Midbrain (tissue), 1 donor: Measurements from ENCODE around the gene IFITM1.
"Not testable (repeated sequence)": the region's sequence is repeated elsewhere in the genome, so short reads cannot be mapped to it uniquely, and the experiment has no call there.

Experiments used
- DNase-seq: peaks from one replicate; lab custom pipeline; 2025; lab: John Stamatoyannopoulos, UW

IFITM1 gene

DNA sequence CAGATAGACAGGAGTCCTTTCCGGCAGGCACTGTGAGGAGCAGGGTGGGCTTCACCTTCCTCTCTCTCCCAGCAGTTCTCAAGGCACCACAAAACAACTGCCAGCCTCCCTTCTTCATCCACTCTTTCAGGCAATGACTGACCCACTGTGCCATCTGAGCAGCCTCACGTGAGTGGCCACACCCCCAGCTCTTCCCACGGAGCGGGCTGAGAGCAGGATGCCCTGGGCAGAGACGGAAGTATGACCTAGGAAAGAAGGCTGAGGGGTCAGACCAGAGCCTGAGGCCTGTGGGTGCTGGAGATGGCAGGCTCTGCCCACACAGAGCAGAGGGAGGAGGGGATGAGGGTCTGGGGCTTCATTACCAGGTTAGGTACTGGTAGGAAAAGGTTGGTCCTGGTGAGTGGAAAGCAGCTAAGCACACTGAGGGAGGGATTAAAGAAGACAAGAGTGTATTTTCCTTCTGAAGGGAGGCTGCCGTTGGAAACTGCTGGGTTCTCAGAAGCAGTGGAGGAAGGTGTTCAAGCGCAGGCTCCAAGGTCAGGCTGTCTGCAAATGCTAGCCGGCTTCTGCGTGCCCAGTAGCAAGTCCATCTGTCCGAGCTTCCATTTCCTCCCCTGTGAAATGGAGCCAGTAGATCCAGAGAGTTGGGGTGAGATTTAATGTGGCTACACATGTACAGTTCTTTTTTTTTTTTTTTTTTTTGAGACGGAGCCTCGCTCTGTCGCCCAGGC, 31.0 kb upstream of the IFITM1 start:
- DNase-seq, result no peak

DNA sequence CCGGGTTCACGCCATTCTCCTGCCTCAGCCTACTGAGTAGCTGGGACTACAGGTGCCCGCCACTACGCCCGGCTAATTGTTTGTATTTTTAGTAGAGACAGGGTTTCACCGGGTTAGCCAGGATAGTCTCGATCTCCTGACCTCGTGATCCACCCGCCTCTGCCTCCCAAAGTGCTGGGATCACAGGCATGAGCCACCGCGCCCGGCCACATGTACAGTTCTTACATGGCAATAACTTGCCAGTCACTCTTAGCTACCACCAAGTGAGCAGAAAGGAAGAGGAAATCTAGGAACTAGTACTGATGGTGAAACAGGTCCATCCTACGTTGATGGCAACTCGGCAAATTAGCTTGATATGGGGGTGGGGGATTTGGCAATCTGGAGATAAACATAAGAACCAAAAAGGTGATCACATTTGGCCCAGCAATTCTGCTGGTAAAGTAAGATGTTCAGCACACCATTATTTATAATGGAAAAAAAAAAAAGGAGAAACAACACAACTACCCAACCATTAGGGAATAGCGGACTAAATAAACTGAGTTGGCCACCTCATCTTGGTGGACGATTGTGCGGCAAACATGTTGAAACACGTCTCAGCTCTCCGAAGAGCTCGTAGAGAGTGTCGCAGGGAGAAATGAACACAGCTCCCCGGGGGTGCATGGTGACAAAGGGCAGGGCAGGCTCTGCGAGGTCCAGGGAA, 30.3 kb upstream of the IFITM1 start:
- DNase-seq, result no peak

GRCh38 chr11:284105-285020, 29.5 kb upstream of the IFITM1 start:
- DNase-seq, result no peak

DNA sequence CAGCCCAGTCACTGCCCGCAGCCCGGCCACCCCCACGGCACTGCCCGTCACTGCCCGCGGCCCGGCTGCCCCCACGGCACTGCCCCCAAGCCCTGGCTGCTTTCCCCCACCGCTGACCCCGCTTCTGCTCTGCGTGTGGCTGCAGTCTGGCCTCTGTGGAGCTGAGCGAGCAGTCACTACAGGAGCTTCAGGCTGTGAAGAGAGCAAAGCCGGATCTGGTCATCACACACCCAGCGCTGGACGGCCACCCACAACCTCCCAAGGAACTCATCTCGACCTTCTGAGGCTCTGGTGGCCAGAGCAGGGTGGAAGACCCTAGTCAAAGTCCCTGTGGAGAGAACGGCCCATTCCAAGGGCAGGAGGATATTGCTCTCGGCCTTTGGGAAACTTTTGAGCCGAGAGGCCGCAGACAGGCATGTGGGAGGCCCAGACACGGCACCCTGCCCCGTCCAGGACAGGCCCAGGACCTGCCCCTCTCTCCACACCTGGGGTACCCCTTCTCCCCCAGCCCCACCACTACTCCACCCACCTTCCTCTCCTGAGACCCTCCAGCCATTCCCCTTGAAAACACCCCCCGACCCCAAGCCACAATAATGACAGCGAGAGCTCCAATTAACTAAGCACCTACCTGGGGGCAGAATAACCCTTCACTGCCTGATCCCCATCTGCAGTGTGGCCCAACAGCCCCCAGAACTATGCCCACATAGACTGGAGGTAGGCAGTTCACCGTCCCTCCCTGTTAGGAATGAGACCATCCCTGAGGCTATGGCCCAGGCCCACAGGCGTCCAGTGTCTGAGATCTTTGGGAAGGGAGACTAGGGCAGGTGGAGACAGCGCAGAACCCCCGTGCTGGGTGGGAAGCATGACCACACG, 28.6 kb upstream of the IFITM1 start:
- no peak for DNase-seq

DNA sequence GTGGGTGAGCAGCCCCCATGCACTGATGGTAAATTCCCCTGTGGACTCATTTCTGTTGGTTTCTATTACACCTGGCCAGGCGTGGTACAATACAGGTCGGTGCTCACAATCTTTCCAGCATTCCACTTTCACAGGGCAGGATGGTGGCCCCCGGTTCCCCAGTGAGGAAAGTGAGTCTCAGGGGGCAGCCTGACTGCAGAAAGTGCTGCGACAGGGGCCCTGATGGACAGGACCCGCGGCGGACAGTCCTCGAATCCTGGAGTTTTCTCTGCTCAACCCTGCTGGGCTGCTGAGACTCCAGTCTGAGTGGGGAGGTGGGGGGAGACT, 28.0 kb upstream of the IFITM1 start:
- no peak for DNase-seq

DNA sequence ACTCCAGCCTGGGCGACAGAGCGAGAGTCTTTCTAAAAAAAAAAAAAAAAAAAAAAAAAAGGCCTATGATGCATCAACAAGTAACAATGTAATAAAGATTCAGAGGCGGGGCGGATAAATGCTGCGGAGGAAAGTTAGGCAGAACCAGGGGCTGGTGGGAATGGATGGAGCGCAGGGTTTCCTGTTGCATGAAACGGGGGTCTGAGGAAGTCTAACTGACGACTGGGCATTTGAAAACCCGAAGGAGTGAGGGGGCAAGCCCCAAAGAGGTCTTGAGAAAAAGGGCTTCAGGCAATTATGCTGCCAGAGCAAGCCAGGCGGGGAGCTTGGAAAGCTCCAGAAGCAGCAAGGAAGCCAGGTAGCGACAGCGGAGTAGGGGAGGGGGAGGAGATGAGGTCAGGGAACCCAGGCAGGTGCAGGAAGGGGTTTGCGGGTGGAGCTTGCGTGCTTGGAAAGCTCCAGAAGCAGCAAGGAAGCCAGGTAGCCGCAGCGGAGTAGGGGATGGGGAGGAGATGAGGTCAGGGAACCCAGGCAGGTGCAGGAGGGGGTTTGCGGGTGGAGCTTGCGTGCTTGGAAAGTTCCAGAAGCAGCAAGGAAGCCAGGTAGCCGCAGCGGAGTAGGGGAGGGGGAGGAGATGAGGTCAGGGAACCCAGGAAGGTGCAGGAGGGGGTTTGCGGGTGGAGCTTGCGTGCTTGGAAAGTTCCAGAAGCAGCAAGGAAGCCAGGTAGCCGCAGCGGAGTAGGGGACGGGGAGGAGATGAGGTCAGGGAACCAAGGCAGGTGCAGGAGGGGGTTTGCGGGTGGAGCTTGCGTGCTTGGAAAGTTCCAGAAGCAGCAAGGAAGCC, 26.6 kb upstream of the IFITM1 start:
- DNase-seq, result not testable (repeated sequence)

GRCh38 chr11:287821-288477, 25.9 kb upstream of the IFITM1 start:
- no peak for DNase-seq

DNA sequence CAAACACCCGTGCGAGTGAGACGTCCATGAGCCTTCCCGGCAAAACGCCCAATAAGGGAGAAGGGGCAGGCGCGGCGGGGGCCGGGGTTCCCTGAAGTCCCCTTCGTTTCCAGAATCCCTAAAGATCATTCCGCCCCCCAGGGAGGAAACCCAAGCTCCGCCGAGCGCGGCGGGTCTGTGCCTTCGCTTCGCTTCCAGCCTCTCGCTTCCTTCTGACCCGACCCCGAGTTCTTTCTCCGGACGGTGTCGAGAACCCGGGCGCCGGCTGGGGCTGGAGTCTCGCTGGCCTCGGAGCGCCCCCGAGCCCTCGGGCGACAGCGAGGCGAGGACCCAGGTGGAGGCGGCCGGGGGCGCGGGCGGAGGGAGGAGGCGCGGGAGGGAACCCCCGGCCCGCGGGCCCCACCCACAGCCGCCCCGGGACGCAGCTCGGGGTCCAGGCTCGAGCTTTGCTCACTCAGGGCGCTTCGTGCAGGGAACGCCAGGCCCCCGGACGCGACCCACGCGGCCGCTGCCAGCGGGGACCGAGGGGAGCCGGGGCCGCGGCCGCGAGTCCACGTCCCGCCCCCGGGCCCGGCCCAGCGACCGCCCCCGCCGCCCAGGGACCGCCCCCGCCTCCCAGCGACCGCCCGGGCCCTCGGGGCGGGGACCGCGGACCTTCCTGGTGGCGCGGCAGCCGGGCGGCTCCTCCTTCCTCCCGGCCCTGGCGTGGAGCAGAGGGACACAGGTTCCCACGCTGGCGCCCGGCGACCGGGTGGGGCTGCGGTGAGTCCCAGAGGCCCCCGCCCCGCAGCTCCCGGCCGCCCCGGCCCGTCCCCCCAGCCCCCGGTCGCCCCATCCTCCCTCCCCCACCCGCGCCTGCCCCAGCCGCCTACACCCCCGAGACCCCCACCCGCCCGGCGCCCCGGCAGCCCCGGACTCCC, 25.1 kb upstream of the IFITM1 start, which contains the start of gene PGGHG:
PGGHG (plus strand) TSS at position 649 of the 920 bp plus-strand sequence. CDS start 691 bp downstream, outside the sequence.
- DNase-seq, result no peak

GRCh38 chr11:289398-289711, 24.5 kb upstream of the IFITM1 start:
- DNase-seq, result no peak

GRCh38 chr11:289712-290620, 23.9 kb upstream of the IFITM1 start:
- DNase-seq, result no peak

DNA sequence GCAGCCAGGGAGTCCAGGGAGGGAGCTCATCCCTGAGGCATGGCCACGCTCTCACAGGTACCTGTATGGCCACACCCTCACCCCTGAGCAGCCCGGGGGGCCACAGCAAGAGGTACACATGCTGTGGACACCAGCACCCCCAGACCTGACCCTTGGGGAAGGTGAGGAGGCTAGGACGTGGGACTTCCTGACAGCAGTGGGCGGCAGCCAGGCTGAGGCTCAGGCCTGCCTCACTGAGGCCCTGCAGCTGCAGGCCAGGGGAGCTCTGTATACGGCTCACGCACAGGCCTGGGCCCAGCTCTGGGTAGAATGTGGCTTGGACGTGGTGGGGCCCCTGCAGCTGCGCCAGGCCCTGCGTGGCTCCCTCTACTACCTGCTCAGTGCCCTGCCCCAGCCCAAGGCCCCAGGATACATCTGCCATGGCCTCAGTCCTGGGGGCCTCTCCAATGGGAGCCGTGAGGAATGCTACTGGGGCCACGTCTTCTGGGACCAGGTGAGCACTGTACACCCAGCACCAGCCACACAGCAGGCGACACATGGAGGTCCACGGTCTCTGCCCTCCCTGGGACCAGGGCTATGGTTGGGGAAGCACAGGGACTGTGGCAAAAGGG, 23.1 kb upstream of the IFITM1 start:
- no peak for DNase-seq

DNA sequence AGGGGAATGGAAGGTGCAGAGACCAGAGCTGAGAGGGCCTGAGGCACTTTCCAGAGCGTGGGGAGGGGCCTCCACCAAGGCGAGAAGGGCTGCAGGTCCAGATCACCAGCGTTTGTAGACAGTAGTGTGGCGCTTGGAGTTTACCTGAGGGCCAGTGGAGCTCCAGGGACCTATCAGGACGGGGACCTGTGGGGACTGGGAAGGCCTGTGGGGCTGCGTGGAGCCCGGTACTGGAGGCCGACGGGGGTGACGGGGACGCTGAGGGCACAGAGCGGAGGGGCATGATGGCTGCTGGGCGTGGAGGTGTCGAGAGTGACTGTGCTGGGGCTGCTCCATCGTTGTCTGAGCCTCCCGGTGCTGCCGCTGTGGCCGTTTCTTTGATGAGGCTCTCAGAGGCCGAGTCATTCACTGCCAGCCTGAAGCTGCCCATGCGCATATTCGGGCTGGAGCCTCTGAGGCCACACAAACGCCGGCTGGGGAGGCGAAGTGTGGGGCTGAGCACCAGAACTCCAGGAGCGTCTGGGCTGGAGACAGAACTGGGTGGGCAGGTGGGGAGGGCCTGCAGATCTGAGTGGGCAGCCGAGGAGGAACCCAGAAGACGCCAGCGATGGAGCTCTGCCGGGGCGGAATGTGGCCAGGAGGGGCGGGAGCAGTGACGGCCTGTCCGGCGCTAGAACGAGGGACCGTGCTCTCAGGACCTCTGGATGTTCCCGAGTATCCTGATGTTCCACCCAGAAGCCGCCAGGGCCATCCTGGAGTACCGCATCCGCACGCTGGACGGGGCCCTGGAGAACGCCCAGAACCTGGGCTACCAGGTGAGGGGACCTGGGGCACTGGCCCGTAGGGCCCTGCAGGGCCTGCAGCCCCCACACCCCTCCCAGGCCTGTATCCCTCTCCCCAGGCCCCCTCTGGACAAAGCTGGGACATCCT, 22.3 kb upstream of the IFITM1 start:
- DNase-seq, result no peak

DNA sequence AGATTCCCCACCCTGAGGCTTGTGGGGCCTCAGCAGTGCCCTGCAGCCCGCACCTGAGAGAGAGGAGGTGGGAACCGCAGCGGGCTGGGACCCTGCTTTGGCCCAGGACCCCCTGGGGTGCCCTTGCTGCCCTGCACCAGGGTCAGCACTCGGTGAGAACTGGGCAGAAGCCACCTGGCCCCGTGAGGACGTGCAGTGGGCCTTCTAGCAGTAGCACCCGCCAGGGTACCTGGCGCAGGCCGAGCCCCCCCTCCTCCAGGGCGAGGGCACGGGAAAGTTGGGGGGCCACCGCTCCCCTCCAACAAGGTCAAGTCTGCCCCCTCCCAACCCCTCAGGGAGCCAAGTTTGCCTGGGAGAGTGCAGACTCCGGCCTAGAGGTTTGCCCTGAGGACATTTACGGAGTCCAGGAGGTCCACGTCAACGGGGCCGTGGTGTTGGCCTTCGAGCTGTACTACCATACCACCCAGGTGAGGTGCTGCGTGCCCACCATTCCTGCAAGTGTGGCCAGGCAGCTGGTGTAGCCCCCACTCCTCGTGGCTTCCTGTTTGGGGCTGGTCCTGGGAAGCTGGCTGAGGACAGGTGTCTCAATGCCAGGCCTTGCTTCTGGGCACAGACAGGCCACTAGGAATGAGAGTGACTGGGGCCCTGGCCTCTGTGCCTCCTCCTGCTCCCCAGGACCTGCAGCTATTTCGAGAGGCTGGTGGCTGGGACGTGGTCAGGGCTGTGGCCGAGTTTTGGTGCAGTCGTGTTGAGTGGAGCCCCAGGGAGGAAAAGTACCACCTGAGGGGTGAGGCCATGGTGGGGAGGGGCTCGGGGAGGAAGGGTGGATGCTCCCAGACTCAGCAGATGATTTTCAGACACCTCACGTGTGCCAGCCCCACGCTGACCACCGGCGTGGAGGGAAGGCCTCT, 21.4 kb upstream of the IFITM1 start:
- no peak for DNase-seq

GRCh38 chr11:293271-293851, 20.5 kb upstream of the IFITM1 start:
- no peak for DNase-seq
